Hepatocyte (in vitro differentiated cells): Measurements from ENCODE around the gene ZNF189.

Experiments used
- EZH2 ChIP-seq: fragments of 200-600 bp; sonication (generic); IDR thresholded peaks from 2 replicates; pipeline ENCODE4 v1.6.1; 2016; ENCODE audit warnings: antibody characterized with exemption, mild to moderate bottlenecking, borderline replicate concordance
- EZH2phosphoT487 ChIP-seq: fragments of 200-600 bp; sonication (generic); IDR thresholded peaks from one replicate; pipeline ENCODE4 v1.6.1; 2018; ENCODE audit warnings: antibody characterized with exemption, mild to moderate bottlenecking, low read depth, moderate library complexity; ENCODE audit not compliant: unreplicated experiment, severe bottlenecking
- TF ChIP-seq, protein P1 (sequence below): fragments of 200-600 bp; sonication (generic); IDR thresholded peaks from 2 replicates; pipeline ENCODE4 v1.5.1; 2016; ENCODE audit warnings: antibody characterized with exemption, mild to moderate bottlenecking; ENCODE audit not compliant: poor library complexity

DNA sequence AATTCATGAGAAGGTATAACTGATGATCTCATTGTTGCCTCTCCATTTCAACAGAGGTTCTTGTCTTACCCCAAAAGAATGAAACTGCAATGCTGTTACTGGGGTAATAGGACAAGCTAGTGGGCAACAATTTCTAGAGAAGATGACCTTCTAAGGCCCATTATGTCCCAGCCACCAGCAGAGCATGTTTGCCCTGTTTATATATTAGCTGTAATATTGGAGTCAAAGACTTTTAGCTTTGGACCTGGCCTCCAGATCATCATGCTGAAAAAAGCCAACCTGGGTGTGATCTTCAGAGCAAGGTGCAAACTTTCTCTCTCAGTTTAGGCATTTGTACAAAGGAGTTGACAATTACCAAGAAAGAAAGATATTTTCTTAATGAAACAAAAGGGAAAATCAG lies 33.5 kb downstream of the ZNF189 start:
- TF ChIP-seq EZH2 (no peak), EZH2phosphoT487 (no peak)
- TF ChIP-seq, protein P1, sequence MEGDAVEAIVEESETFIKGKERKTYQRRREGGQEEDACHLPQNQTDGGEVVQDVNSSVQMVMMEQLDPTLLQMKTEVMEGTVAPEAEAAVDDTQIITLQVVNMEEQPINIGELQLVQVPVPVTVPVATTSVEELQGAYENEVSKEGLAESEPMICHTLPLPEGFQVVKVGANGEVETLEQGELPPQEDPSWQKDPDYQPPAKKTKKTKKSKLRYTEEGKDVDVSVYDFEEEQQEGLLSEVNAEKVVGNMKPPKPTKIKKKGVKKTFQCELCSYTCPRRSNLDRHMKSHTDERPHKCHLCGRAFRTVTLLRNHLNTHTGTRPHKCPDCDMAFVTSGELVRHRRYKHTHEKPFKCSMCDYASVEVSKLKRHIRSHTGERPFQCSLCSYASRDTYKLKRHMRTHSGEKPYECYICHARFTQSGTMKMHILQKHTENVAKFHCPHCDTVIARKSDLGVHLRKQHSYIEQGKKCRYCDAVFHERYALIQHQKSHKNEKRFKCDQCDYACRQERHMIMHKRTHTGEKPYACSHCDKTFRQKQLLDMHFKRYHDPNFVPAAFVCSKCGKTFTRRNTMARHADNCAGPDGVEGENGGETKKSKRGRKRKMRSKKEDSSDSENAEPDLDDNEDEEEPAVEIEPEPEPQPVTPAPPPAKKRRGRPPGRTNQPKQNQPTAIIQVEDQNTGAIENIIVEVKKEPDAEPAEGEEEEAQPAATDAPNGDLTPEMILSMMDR = no peak
